GM21528 (cell line): ENCODE data around the gene ERFL.

Experiments
- ATAC-seq: cut with Tn5 transposase; IDR thresholded peaks from one replicate; pipeline ENCODE4 v1.9.1; 2021; ENCODE audit warnings: mild to moderate bottlenecking, moderate library complexity; ENCODE audit not compliant: unreplicated experiment, low FRiP score

Gene ERFL

GRCh38 chr19:41928221-41928683 is at the start of gene ERFL:
ERFL (minus strand) TSS chr19:41928449; CDS start chr19:41912919, 15,530 bp downstream.
- ATAC-seq = no peak

- ATAC-seq = no peak
Measured at GRCh38 chr19:41977916-41978315, 49.7 kb upstream of the ERFL start.

- ATAC-seq = no peak
Measured at GRCh38 chr19:41974652-41975051, 46.4 kb upstream of the ERFL start.

- ATAC-seq = no peak
Measured at GRCh38 chr19:41971363-41971762, 43.1 kb upstream of the ERFL start.

- ATAC-seq = no peak
Measured at GRCh38 chr19:41969772-41970458, 41.7 kb upstream of the ERFL start.

- no peak for ATAC-seq
Measured at GRCh38 chr19:41968751-41969595, 40.7 kb upstream of the ERFL start.

- ATAC-seq = no peak
Measured at GRCh38 chr19:41967054-41967783, 39.0 kb upstream of the ERFL start.

GRCh38 chr19:41965106-41965505 is 36.9 kb upstream of the ERFL start:
- no peak for ATAC-seq

- no peak for ATAC-seq
Measured at GRCh38 chr19:41960973-41961372, 32.7 kb upstream of the ERFL start.

GRCh38 chr19:41959056-41960053 is 31.1 kb upstream of the ERFL start, which contains the start of gene RABAC1:
RABAC1 (minus strand) TSS chr19:41959321; CDS start chr19:41959292, 29 bp downstream.
- ATAC-seq = peak; percentile 85

GRCh38 chr19:41958367-41959055 is 30.3 kb upstream of the ERFL start:
- peak; percentile 40 for ATAC-seq

GRCh38 chr19:41957838-41958366 is 29.7 kb upstream of the ERFL start:
- ATAC-seq = no peak

- ATAC-seq = no peak
Measured at GRCh38 chr19:41957161-41957837, 29.1 kb upstream of the ERFL start.

GRCh38 chr19:41956621-41957020 is 28.4 kb upstream of the ERFL start:
- ATAC-seq = no peak

GRCh38 chr19:41955521-41955920 is 27.3 kb upstream of the ERFL start:
- no peak for ATAC-seq

GRCh38 chr19:41951686-41952172 is 23.5 kb upstream of the ERFL start:
- ATAC-seq = no peak

- ATAC-seq = no peak
Measured at GRCh38 chr19:41947091-41947490, 18.8 kb upstream of the ERFL start.

GRCh38 chr19:41945135-41945766 is 17.0 kb upstream of the ERFL start:
- peak; percentile 70 for ATAC-seq
